HG02973 (cell line): ENCODE measurements around the gene CTXND1.

Experiments used
- ATAC-seq: cut with Tn5 transposase; IDR thresholded peaks from one replicate; pipeline ENCODE4 v1.9.1; 2021; ENCODE audit warnings: moderate library complexity; ENCODE audit not compliant: unreplicated experiment

Gene CTXND1

GRCh38 chr15:80210611-80211573 lies 41.1 kb downstream of the CTXND1 start:
- no peak for ATAC-seq

GRCh38 chr15:80208758-80209734 lies 43.0 kb downstream of the CTXND1 start:
- ATAC-seq: no peak

GRCh38 chr15:80207887-80208286 lies 44.1 kb downstream of the CTXND1 start:
- no peak for ATAC-seq

- no peak for ATAC-seq
These were observed 47.8 kb downstream of the CTXND1 start for GRCh38 chr15:80204231-80204630.

- ATAC-seq: no peak
These were observed 48.6 kb downstream of the CTXND1 start for GRCh38 chr15:80203361-80203885.

GRCh38 chr15:80202641-80203360 lies 49.2 kb downstream of the CTXND1 start:
- no peak for ATAC-seq

GRCh38 chr15:80202016-80202315 lies 50.0 kb downstream of the CTXND1 start:
- ATAC-seq: no peak

- no peak for ATAC-seq
These were observed 50.6 kb downstream of the CTXND1 start for GRCh38 chr15:80201256-80202015.

GRCh38 chr15:80199869-80200268 lies 52.1 kb downstream of the CTXND1 start:
- no peak for ATAC-seq

GRCh38 chr15:80199366-80199765 lies 52.6 kb downstream of the CTXND1 start:
- no peak for ATAC-seq

- no peak for ATAC-seq
These were observed 57.1 kb downstream of the CTXND1 start for GRCh38 chr15:80194914-80195313.

GRCh38 chr15:80194186-80194585 lies 57.8 kb downstream of the CTXND1 start:
- no peak for ATAC-seq

GRCh38 chr15:80191897-80192595 lies 60.0 kb downstream of the CTXND1 start:
- no peak for ATAC-seq

GRCh38 chr15:80191198-80191597 lies 60.8 kb downstream of the CTXND1 start:
- ATAC-seq: no peak

- ATAC-seq: no peak
These were observed 63.8 kb downstream of the CTXND1 start for GRCh38 chr15:80188251-80188650.

- no peak for ATAC-seq
These were observed 65.4 kb downstream of the CTXND1 start for GRCh38 chr15:80186597-80186996.

GRCh38 chr15:80186066-80186465 lies 65.9 kb downstream of the CTXND1 start:
- no peak for ATAC-seq

- no peak for ATAC-seq
These were observed 66.9 kb downstream of the CTXND1 start for GRCh38 chr15:80185152-80185551.

GRCh38 chr15:80184554-80184953 lies 67.5 kb downstream of the CTXND1 start:
- no peak for ATAC-seq
